Measurements from ENCODE around the gene USO1.

GRCh38 chr4:75717408-75717807, 7.0 kb upstream of the USO1 start:
- no peak for TF ChIP-seq POLR2A (IDR thresholded peaks at IDR 0.05; ENCODE audit: low read depth, low read length)
- TF ChIP-seq POLR2AphosphoS5 (IDR thresholded peaks at IDR 0.05; ENCODE audit: low read depth, low read length): no peak
- TF ChIP-seq TAF1 (IDR thresholded peaks at IDR 0.05; ENCODE audit: low read depth, low read length): no peak
